GM23338 (cell line): Measurements from ENCODE around the gene TMEM39A. TPM values are rescaled to one million over a fixed set of nuclear protein-coding genes. Genes with fewer than 3 reads are reported as not detected.

Experiments
- ATAC-seq: fragments of 200-7000 bp; cut with Tn5 transposase; 3 replicates; pipeline ENCODE4 v1.9.1; 2020
- DNase-seq: peaks from one replicate; pipeline ENCODE4 v3.0.0-alpha.2; 2015; ENCODE audit warnings: low spot score
- H2AFZ ChIP-seq: fragments of 200-600 bp; sonication (generic); 2 replicates; pipeline ENCODE4 v1.8.0; 2016; ENCODE audit warnings: antibody characterized with exemption, mild to moderate bottlenecking, moderate library complexity
- H3F3A ChIP-seq: fragments of 200-600 bp; sonication (generic); replicated peaks from 2 replicates; pipeline ENCODE4 v1.8.0; 2017; ENCODE audit warnings: antibody characterized with exemption, mixed run types, low read depth
- H3K27ac ChIP-seq: fragments of 200-600 bp; sonication (generic); 2 replicates; pipeline ENCODE4 v1.6.1; 2016; ENCODE audit warnings: low read depth
- H3K27me3 ChIP-seq: fragments of 200-600 bp; sonication (generic); 2 replicates; pipeline ENCODE4 v1.8.0; 2016; ENCODE audit warnings: mild to moderate bottlenecking, mixed run types, moderate library complexity; ENCODE audit not compliant: insufficient read depth
- H3K36me3 ChIP-seq: fragments of 200-600 bp; sonication (generic); 2 replicates; pipeline ENCODE4 v1.8.0; 2016; ENCODE audit warnings: mild to moderate bottlenecking; ENCODE audit not compliant: insufficient read depth
- H3K4me1 ChIP-seq: fragments of 200-600 bp; sonication (generic); 2 replicates; pipeline ENCODE4 v1.8.0; 2016; ENCODE audit warnings: mild to moderate bottlenecking, moderate library complexity; ENCODE audit not compliant: insufficient read depth
- H3K4me2 ChIP-seq: fragments of 200-600 bp; sonication (generic); 2 replicates; pipeline ENCODE4 v1.7.1; 2017; ENCODE audit warnings: mixed run types
- H3K4me3 ChIP-seq: fragments of 200-600 bp; sonication (generic); 2 replicates; pipeline ENCODE4 v1.6.1; 2016; ENCODE audit warnings: mixed run types
- H3K79me2 ChIP-seq: fragments of 200-600 bp; sonication (generic); replicated peaks from 2 replicates; pipeline ENCODE4 v1.8.0; 2017; ENCODE audit warnings: mild to moderate bottlenecking; ENCODE audit not compliant: insufficient read depth
- H3K9me2 ChIP-seq: fragments of 200-600 bp; sonication (generic); 2 replicates; pipeline ENCODE4 v1.8.0; 2017; ENCODE audit not compliant: insufficient read depth
- H4K20me1 ChIP-seq: fragments of 200-600 bp; sonication (generic); replicated peaks from 2 replicates; pipeline ENCODE4 v1.8.0; 2017; ENCODE audit warnings: mild to moderate bottlenecking; ENCODE audit not compliant: insufficient read depth
- H3K27ac Mint-ChIP-seq: 2 replicates; pipeline ENCODE4 v1.8.0; 2020; ENCODE audit warnings: inconsistent platforms, mild to moderate bottlenecking, moderate library complexity, mixed read lengths
- H3K27me3 Mint-ChIP-seq: 3 replicates; pipeline ENCODE4 v1.8.0; 2022; ENCODE audit warnings: low read depth, mild to moderate bottlenecking, moderate library complexity, mixed read lengths, inconsistent platforms; ENCODE audit not compliant: insufficient read depth, poor library complexity
- H3K36me3 Mint-ChIP-seq: 3 replicates; pipeline ENCODE4 v1.8.0; 2021; ENCODE audit warnings: low read depth, mild to moderate bottlenecking, inconsistent platforms, moderate library complexity, mixed read lengths
- H3K4me1 Mint-ChIP-seq: 3 replicates; pipeline ENCODE4 v1.8.0; 2020; ENCODE audit warnings: mild to moderate bottlenecking, inconsistent platforms, mixed read lengths
- H3K4me3 Mint-ChIP-seq: 3 replicates; pipeline ENCODE4 v1.8.0; 2021; ENCODE audit warnings: moderate library complexity, mild to moderate bottlenecking, inconsistent platforms, mixed read lengths
- H3K9me3 Mint-ChIP-seq: 3 replicates; pipeline ENCODE4 v1.8.0; 2020; ENCODE audit warnings: moderate library complexity, mild to moderate bottlenecking, inconsistent platforms, mixed read lengths
- CTCF ChIP-seq, 2 experiments: fragments of 200-600 bp in 1 of 2; sonication (generic) in 1 of 2; conservative IDR thresholded peaks; 2 replicates each; pipeline versions ENCODE4 v1.5.1 to v1.6.1; 2016 to 2017; ENCODE audit warnings: antibody characterized with exemption in 2 of 2, low read depth in 2 of 2, mild to moderate bottlenecking in 2 of 2, moderate library complexity in 1 of 2
- EZH2phosphoT487 ChIP-seq: fragments of 200-600 bp; sonication (generic); IDR thresholded peaks from one replicate; pipeline ENCODE4 v1.8.1; 2018; ENCODE audit warnings: antibody characterized with exemption; ENCODE audit not compliant: unreplicated experiment
- REST ChIP-seq: IDR thresholded peaks from one replicate; pipeline ENCODE4 v1.6.1; 2018; ENCODE audit warnings: antibody characterized with exemption; ENCODE audit not compliant: unreplicated experiment
- ZNF331 ChIP-seq: fragments of 250-450 bp; sonication (Bioruptor Pico); IDR thresholded peaks from 2 replicates; pipeline ENCODE4 v1.5.0; 2020; ENCODE audit warnings: low read depth, mild to moderate bottlenecking, moderate library complexity
- ZNF462 ChIP-seq: fragments of 250-450 bp; sonication (Bioruptor Pico); IDR thresholded peaks from 2 replicates; pipeline ENCODE4 v1.5.0; 2020; ENCODE audit warnings: mild to moderate bottlenecking, moderate library complexity
- polyA plus RNA-seq: library from polyadenylated mRNA; unstranded; fragments of >200 nt; fragmentation: Nextera tagmentation; extraction: Ambion mirVana; gene quantifications from 2 replicates; pipeline ENCODE4 v1.2.1, GENCODE V29; 2016
- total RNA-seq: library from RNA; depleted of rRNA; stranded (reverse); fragments of >200 nt; shearing (Covaris generic); gene quantifications from 2 replicates; pipeline ENCODE4 v1.2.3, GENCODE V29; 2014

TMEM39A gene
- total and polyA plus RNA-seq, 2 experiments from 2014 or later = 12.9 to 51.6 TPM

- no peak overlapping the region for H2AFZ ChIP-seq
- DNase-seq (no peak), ATAC-seq (no peak)
- no peaks in the 10 kb centered on the region for H3K36me3 Mint-ChIP-seq
- H3K27ac ChIP-seq = no peak overlapping the region; the same call in 1 of the 2 replicates
- no peak overlapping the region for H3K4me3 Mint-ChIP-seq
- H3F3A ChIP-seq = no peaks in the 10 kb centered on the region
- H3K27me3 Mint-ChIP-seq = peaks cover 5% of the 10 kb centered on the region
- H3K4me2 ChIP-seq = no peak overlapping the region
- H3K9me2 ChIP-seq = no peaks in the 10 kb centered on the region
- no peaks in the 10 kb centered on the region for H3K79me2 ChIP-seq
- no peak overlapping the region for H3K4me3 ChIP-seq
- TF ChIP-seq CTCF (conservative IDR thresholded peaks at IDR 0.05; ENCODE audit: low read depth in 2 of 2) = peak; percentile 18 to 47; a peak in 3 of 4 replicates
- TF ChIP-seq EZH2phosphoT487 = no peak
- no peaks in the 10 kb centered on the region for H3K4me1 ChIP-seq
- H3K27me3 ChIP-seq = no peaks in the 10 kb centered on the region
- no peak overlapping the region for H3K27ac Mint-ChIP-seq
- peaks cover 15% of the 10 kb centered on the region for H3K4me1 Mint-ChIP-seq
- no peaks in the 10 kb centered on the region for H4K20me1 ChIP-seq
- H3K9me3 Mint-ChIP-seq = no peaks in the 10 kb centered on the region
- H3K36me3 ChIP-seq = no peaks in the 10 kb centered on the region
These were observed 81.3 kb downstream of the TMEM39A start for GRCh38 chr3:119382134-119382533.

GRCh38 chr3:119380697-119381096 is 82.7 kb downstream of the TMEM39A start:
- Histone ChIP-seq H3F3A (no peaks in the 10 kb centered on the region), H3K4me2 (no peak overlapping the region), H3K27me3 (no peaks in the 10 kb centered on the region), H3K79me2 (no peaks in the 10 kb centered on the region), H3K4me1 (no peaks in the 10 kb centered on the region), H3K36me3 (no peaks in the 10 kb centered on the region), H3K27ac (no peak overlapping the region), H3K9me2 (no peaks in the 10 kb centered on the region), H4K20me1 (no peaks in the 10 kb centered on the region), H3K4me3 (no peak overlapping the region), H2AFZ (no peak overlapping the region)
- no peaks in the 10 kb centered on the region for H3K9me3 Mint-ChIP-seq
- peaks cover 20% of the 10 kb centered on the region for H3K4me1 Mint-ChIP-seq
- H3K27ac Mint-ChIP-seq = no peak overlapping the region
- H3K36me3 Mint-ChIP-seq = 0 out of 3 replicates have a peak, but pooled peaks cover 3% of the 10 kb centered on the region
- no peak for DNase-seq
- H3K27me3 Mint-ChIP-seq = peaks cover 5% of the 10 kb centered on the region
- ATAC-seq = peak; percentile 47
- no peak overlapping the region for H3K4me3 Mint-ChIP-seq
- TF ChIP-seq CTCF (conservative IDR thresholded peaks at IDR 0.05; ENCODE audit: low read depth in 2 of 2) = peak in 1 of 2 experiments; percentile 14; a peak in 1 of 4 replicates
- TF ChIP-seq ZNF462 (CRISPR knock-in tag) = peak; percentile 39; the same call in 1 of the 2 replicates
- TF ChIP-seq REST = no peak
- no peak for TF ChIP-seq ZNF331 (CRISPR knock-in tag)
